Activated CD4-positive, alpha-beta T cell treated with anti-CD3 and anti-CD28 coated beads, Interleukin-2, Interleukin-6, amounts not matched to agents 100 ng/mL and 50 ng/mL, durations not matched to agents 16 hours and 8 hours (primary cell): ENCODE measurements around the gene CBARP.

Experiments
- DNase-seq: peaks from one replicate; pipeline ENCODE4 v3.0.0-alpha.2; 2020

The CBARP gene

GRCh38 chr19:1238369-1239303 lies 831 bp upstream of the CBARP start:
- DNase-seq: no peak

GRCh38 chr19:1237027-1237659 lies 662 bp downstream of the CBARP start:
- DNase-seq: no peak

- no peak for DNase-seq
Observed at GRCh38 chr19:1236576-1236975, 1.2 kb downstream of the CBARP start.

DNA sequence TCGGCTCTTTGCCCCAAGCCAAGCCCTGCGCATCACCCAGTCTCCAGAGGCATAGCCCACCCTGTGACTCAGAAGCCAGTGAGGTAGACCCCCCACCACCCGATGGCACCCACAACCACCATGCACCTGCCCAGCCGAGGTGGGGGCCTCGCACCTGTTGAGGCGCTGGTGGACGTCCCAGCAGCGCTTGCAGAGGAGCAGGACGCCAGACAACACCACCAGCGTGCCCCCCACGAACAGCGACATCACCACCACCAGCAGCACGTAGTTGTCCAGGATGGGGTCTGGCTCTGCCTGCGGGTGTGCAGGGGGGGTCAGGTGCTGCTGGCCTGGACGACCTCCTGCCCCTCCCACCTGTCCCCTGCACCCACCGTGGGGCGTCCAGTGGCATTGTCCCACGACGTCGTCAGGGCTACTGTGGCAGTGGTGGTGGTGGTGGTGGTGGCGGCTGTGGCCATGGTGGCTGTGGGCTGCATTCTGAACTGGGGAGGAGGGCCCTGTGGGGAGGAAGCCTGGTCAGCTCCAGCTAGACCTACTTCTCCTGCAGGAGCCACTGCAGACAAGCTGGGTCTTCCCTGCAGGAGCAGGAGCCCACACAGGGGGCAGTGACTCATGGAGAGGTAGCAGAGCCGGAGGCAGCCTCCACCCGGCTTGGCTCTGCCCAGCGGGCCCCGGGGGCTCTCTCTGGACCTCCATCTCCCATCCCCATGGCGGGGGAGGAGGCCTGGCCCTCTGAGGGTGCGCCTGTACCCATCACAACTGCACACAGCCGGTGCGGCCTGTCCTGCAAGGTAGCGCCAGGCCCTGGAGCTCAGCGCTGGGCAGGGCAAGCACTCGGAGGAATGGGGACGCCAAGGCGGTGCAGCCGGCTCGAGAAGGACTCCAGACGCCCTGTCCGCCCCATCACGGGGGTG lies 1.9 kb downstream of the CBARP start:
- no peak for DNase-seq

GRCh38 chr19:1234955-1235380 lies 2.8 kb downstream of the CBARP start:
- no peak for DNase-seq

DNA sequence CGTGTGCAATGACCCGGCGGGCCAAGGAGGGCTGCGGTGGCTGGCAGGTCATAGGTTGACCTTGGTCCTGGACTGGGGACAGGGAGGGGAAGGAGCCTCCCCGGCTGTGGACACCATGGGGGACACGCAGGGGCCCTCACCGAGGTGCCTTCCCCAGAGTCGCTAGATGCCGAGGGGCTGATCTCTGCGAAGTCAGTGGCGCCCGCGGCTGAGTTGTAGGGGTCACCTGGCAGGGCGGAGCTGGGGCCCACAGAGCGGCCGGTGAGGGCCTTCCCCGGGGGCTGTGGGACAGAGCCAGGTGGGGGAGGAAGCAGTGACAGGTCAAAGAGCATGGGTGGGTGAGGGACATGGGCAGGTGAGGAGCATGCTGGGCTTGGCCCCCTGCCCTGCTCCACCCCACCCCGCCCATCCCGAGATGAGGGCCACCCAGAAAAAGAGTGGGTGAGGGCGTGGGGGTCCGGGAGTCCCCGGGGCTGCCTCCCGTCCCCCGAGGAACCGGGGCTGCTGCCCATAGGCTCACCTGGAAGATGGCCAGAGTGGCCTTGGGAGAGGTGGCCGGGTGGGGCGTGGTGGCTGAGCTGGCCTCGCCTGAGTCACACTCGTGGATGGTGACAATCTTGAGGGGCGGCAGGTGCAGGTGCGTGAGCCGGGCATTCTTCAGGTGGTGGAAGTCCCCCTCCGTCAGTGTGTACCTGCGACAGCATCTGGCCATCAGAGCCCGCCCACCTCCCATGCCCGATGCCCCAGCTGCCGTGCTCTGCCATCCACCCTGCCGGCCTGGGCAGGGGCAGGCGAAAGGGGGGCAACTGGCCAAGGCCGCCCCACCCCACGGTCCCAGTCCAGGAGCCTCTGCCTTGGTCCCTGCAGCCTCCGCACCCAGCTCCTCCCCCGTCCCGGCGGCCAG lies 3.5 kb downstream of the CBARP start:
- no peak for DNase-seq

- no peak for DNase-seq
Observed at GRCh38 chr19:1233115-1233667, 4.6 kb downstream of the CBARP start.

GRCh38 chr19:1232652-1233072 lies 5.1 kb downstream of the CBARP start:
- DNase-seq: no peak

- DNase-seq: no peak
Observed at GRCh38 chr19:1231729-1232637, 5.8 kb downstream of the CBARP start.

DNA sequence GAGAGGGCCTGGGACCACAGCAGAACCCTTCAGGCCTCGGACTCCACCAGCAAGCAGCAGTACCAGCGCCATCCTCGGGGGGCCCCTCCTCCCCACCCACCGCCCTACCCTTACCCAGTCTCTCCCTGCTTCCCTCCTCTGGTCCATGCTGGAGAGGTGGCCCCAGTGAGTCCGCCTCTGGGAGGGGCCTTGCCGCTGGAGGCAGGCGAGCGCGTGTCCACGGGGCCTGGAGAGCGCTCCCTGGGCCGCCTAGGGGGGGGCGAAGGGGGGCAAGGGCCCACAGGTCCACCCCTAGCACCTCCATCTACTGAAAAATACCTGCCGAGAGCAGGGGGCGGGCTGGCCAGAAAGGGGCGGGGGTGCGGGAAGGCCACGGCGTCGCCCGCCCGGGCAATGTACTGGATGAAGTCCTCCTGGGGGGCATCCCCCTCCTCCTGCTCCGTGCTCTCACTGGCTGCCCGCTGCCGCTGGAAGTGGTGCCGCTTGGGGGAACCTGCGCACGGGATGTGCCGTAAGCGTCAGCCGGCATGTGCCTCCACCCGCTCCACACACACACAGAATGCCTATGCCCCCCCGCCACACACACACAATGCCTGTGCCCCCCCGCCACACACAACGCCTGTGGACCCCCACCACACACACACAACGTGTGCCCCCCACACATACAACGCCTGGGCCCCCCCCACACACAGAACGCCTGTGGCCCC lies 6.9 kb downstream of the CBARP start:
- DNase-seq: no peak

- DNase-seq: no peak
Observed at GRCh38 chr19:1229924-1230782, 7.7 kb downstream of the CBARP start.

DNA sequence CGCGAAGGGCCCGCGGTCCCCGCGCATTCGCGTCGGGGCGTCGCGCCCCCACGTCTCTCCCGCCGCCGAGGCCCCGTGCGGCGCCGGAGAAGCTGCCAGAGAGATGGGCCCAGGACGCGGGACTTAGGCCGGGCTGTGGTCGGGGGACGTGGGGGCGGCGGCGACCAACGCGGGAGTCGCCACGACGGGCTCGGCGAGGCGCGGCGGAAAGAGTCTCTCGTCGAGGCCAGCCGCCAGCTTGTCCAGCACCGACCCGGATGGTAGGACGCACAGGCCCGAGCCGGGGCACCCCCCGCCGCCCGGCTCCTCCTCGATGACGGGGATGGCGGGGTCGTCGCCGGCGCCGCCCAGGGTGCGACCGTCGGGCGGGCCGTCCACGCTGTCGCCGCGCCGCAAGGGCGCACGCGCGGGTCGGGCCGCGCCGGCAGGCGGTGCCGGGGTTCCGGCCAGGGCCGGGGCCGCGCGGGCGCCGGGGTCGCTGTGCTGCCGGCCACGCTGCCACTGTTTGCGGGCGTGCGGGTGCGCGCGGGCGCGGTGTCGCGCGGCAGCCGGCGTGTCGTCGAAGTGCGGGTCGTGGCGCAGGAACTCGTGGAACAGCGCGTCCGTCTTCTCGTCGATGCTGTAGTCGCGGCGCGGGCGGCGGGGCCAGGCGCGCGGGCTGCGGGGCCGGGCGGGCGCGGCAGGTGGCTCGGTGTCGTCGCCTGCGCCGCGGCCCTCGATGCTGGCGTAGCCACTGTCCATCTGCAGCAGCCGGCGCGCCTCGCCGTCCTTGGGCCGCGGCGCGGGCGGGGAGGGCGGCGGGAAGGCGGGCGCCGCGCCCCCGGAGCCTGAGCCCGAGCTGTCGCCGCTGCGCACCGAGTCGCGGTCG lies 8.5 kb downstream of the CBARP start:
- no peak for DNase-seq

- DNase-seq: no peak
Observed at GRCh38 chr19:1228161-1228957, 9.4 kb downstream of the CBARP start.

DNA sequence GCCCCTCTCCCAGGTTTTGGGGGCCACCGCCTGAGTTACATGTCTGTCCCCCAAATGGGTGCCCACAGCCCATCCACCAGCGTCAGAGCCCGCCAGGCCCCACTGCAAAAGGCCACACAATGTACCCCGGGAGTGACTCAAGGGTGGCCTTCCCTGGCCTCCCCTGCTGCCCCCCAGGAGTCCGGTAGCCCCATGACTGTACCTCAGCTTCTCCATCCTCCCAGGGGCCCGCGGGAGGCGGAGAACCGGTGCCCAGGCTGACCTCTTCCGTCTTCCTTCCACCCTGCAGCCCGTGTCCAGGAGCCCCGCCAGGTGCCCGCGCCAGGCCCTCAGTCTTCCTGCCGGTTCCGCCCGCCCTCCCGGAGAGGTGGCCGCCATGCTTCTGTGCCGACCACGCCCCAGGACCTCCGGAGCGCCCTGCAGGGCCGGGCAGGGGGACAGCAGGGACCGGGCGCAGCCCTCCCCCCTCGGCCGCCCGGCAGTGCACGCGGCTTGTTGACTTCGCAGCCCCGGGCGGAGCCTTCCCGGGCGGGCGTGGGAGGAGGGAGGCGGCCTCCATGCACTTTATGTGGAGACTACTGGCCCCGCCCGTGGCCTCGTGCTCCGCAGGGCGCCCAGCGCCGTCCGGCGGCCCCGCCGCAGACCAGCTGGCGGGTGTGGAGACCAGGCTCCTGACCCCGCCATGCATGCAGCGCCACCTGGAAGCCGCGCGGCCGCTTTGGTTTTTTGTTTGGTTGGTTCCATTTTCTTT lies 10.3 kb downstream of the CBARP start:
- no peak for DNase-seq

DNA sequence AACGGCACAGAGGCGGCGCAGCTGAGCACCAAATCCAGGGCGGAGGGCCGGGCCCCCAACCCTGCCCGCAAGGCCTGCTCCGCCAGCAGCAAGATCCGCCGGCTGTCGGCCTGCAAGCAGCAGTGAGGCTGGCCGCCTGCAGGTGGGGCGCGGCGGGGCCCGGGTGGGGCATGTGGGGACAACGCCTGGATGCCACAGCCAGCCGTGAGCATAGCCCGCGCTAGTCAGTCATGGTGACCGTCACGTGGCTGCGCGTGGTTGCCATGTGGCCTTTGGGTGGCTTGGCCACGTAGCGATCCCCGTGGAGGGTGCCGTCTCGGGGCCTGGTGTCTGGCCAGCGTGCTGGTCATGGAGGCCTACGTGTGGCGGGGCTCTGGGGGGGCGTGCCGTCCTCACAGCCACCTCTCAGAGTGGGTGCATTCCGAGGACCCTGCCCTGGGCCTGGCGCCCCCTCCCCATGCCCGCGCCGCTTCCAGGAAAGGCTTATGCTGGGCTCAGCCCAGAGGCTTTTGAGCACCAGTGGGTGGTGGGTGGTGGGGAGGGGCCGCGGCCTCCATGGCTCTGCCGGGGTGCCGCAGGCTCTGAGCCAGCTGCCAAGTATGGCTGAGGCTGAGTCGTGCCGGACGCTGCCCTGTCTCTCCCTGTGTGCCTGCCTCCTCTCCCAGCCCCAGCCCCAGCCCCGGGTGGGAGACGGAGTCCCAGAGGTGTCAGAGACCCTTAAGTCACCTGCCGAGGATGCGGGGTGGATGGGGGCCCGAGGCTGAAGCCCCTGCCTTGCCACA lies 11.1 kb downstream of the CBARP start:
- no peak for DNase-seq

DNA sequence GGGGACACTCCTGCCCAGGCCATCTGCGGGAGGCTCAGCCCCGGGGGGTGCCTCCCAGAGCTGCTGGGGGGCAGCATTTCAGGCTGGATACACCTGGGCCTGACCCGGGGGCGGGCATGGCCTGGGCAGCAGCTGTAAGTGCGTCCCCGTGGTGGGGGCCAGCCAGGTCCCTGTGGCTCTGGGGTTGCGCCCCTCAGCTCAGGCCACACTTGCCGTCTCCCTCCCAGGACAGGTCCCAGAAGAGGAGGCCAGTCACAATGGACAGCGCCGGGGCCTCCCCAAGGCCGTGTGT lies 11.6 kb downstream of the CBARP start:
- DNase-seq: no peak
